Duodenal mucosa (tissue), 2 donors: ENCODE measurements around the gene DGKA.
"Not testable (repeated sequence)": the region's sequence is repeated elsewhere in the genome, so short reads cannot be mapped to it uniquely, and the experiment has no call there.

Experiments
- H3K27ac ChIP-seq: one replicate; pipeline ENCODE4 v1.7.0; 2013; ENCODE audit warnings: low read depth, low read length
- H3K27me3 ChIP-seq, 2 donors: one replicate each; pipeline ENCODE4 v1.7.0; 2013; ENCODE audit warnings: low read length in 2 of 2, control low read depth in 1 of 2; ENCODE audit not compliant: insufficient read depth in 2 of 2, control insufficient read depth in 1 of 2
- H3K36me3 ChIP-seq, 2 donors: one replicate each; pipeline ENCODE4 v1.7.0; 2013; ENCODE audit warnings: low read length in 2 of 2, control low read depth in 1 of 2; ENCODE audit not compliant: insufficient read depth in 2 of 2, control insufficient read depth in 1 of 2
- H3K4me1 ChIP-seq, 2 donors: one replicate each; pipeline ENCODE4 v1.7.0; 2013; ENCODE audit warnings: low read length in 2 of 2, control low read depth in 1 of 2; ENCODE audit not compliant: insufficient read depth in 2 of 2, control insufficient read depth in 1 of 2
- H3K4me3 ChIP-seq, 2 donors: one replicate each; pipeline ENCODE4 v1.7.0; 2013; ENCODE audit warnings: low read length in 2 of 2, low read depth in 1 of 2
- H3K9ac ChIP-seq, 2 donors: one replicate each; pipeline ENCODE4 v1.7.0; 2013; ENCODE audit warnings: low read length in 2 of 2, low read depth in 1 of 2
- H3K9me3 ChIP-seq, 2 donors: one replicate each; pipeline ENCODE4 v1.7.0; 2013; ENCODE audit warnings: low read length in 2 of 2, control low read depth in 1 of 2; ENCODE audit not compliant: control insufficient read depth in 1 of 2

Gene DGKA

GRCh38 chr12:55995366-55995765 lies 64.4 kb downstream of the DGKA start:
- Histone ChIP-seq H3K36me3 (peaks cover 22 to 38% of the 10 kb centered on the region in 2 donors), H3K4me1 (peaks cover 33 to 39% of the 10 kb centered on the region in 2 donors), H3K9me3 (no peaks in the 10 kb centered on the region), H3K27me3 (no peaks in the 10 kb centered on the region), H3K27ac (no peak overlapping the region), H3K9ac (peak overlapping the region in 1 of 2 donors; percentile 32), H3K4me3 (no peak overlapping the region)

GRCh38 chr12:55996201-55996714 lies 65.3 kb downstream of the DGKA start:
- Histone ChIP-seq H3K4me1 (peaks cover 34 to 39% of the 10 kb centered on the region in 2 donors), H3K9ac (peak overlapping the region; percentile 73 to 89), H3K4me3 (peak overlapping the region; percentile 97 to 98), H3K36me3 (peaks cover 15 to 29% of the 10 kb centered on the region in 2 donors), H3K27ac (peak overlapping the region; percentile 63), H3K9me3 (no peaks in the 10 kb centered on the region), H3K27me3 (no peaks in the 10 kb centered on the region)

- Histone ChIP-seq H3K4me3 (peak within 1 kb of the TSS; percentile 97 to 98), H3K4me1 (peaks cover 41 to 43% of the 10 kb centered on the region in 2 donors), H3K9me3 (no peaks in the 10 kb centered on the region), H3K36me3 (peaks cover 16 to 24% of the 10 kb centered on the region in 2 donors), H3K27me3 (no peaks in the 10 kb centered on the region), H3K9ac (peak within 1 kb of the TSS; percentile 89 to 98), H3K27ac (peak within 1 kb of the TSS; percentile 63)
Measured at GRCh38 chr12:55996715-55997534, 66.0 kb downstream of the DGKA start, which contains the start of gene SUOX. Gene SUOX (plus strand): TSS chr12:55997276. CDS start chr12:56002222, 4,946 bp downstream.

GRCh38 chr12:55997535-55997859 lies 66.5 kb downstream of the DGKA start:
- Histone ChIP-seq H3K27ac (peak overlapping the region; percentile 63), H3K4me1 (peaks cover 41 to 44% of the 10 kb centered on the region in 2 donors)

GRCh38 chr12:55999522-55999921 lies 68.6 kb downstream of the DGKA start:
- not testable (repeated sequence) for H3K27me3 ChIP-seq, H3K27ac ChIP-seq, H3K9me3 ChIP-seq, H3K4me3 ChIP-seq, H3K9ac ChIP-seq
- H3K36me3 ChIP-seq, result peaks cover 17 to 20% of the 10 kb centered on the region in 2 donors
- peaks cover 23 to 26% of the 10 kb centered on the region in 2 donors for H3K4me1 ChIP-seq

More at GRCh38 chr12:55997535-55997859, 66.5 kb downstream of the DGKA start:
- Histone ChIP-seq H3K4me3 (peak overlapping the region; percentile 97 to 98), H3K9ac (peak overlapping the region; percentile 89 to 98), H3K36me3 (peaks cover 16 to 22% of the 10 kb centered on the region in 2 donors), H3K27me3 (no peaks in the 10 kb centered on the region), H3K9me3 (no peaks in the 10 kb centered on the region)

- not testable (repeated sequence) for H3K9ac ChIP-seq, H3K9me3 ChIP-seq, H3K27ac ChIP-seq, H3K27me3 ChIP-seq, H3K4me3 ChIP-seq
- Histone ChIP-seq H3K36me3 (peaks cover 20 to 22% of the 10 kb centered on the region in 2 donors), H3K4me1 (peaks cover 23 to 26% of the 10 kb centered on the region in 2 donors)
Measured at GRCh38 chr12:55999999-56000540, 69.1 kb downstream of the DGKA start.

- peak overlapping the region in 1 of 2 donors; percentile 33 for H3K9ac ChIP-seq
- H3K4me3 ChIP-seq, result peak overlapping the region; percentile 2 to 13
- peaks cover 13 to 19% of the 10 kb centered on the region in 2 donors for H3K4me1 ChIP-seq
- no peaks in the 10 kb centered on the region for H3K27me3 ChIP-seq
- H3K9me3 ChIP-seq, result no peaks in the 10 kb centered on the region
- peaks cover 20 to 23% of the 10 kb centered on the region in 2 donors for H3K36me3 ChIP-seq
- H3K27ac ChIP-seq, result peak overlapping the region; percentile 5
Measured at GRCh38 chr12:56001487-56002100, 70.6 kb downstream of the DGKA start.

GRCh38 chr12:56003376-56003775 lies 72.4 kb downstream of the DGKA start:
- not testable (repeated sequence) for H3K9me3 ChIP-seq

More at GRCh38 chr12:56003376-56003775, 72.4 kb downstream of the DGKA start:
- not testable (repeated sequence) for H3K9ac ChIP-seq, H3K4me3 ChIP-seq, H3K27ac ChIP-seq, H3K27me3 ChIP-seq
- Histone ChIP-seq H3K36me3 (peaks cover 20 to 23% of the 10 kb centered on the region in 2 donors), H3K4me1 (peaks cover 14 to 19% of the 10 kb centered on the region in 2 donors)
